H1 (cell line): ENCODE data around the gene FHIT.

Experiments used
- BCL11A ChIP-seq, 2 experiments: IDR thresholded peaks; one replicate each; pipeline ENCODE4 v1.6.1; 2011; ENCODE audit warnings: low read depth in 2 of 2, low read length in 2 of 2, mild to moderate bottlenecking in 2 of 2
- CTCF ChIP-seq, 3 experiments: IDR thresholded peaks; 1 replicate in 2 of 3; 2 replicates in 1 of 3; pipeline versions ENCODE4 v1.5.1 to v1.6.1; 2011; ENCODE audit warnings: low read length in 3 of 3, mild to moderate bottlenecking in 3 of 3, inconsistent platforms in 2 of 3, low read depth in 1 of 3, moderate library complexity in 1 of 3; ENCODE audit not compliant: insufficient read depth in 1 of 3; ENCODE audit errors: control extremely low read depth in 1 of 3
- TAF1 ChIP-seq: IDR thresholded peaks from 2 replicates; pipeline ENCODE4 v1.6.1; 2011; ENCODE audit warnings: mild to moderate bottlenecking, low read depth, low read length

GRCh38 chr3:60225848-60226247, 1025.4 kb downstream of the FHIT start:
- TF ChIP-seq BCL11A (IDR thresholded peaks at IDR 0.05; ENCODE audit: low read depth in 2 of 2, low read length in 2 of 2): no peak
- no peak for TF ChIP-seq CTCF (IDR thresholded peaks at IDR 0.05; ENCODE audit: control extremely low read depth in 1 of 3, insufficient read depth in 1 of 3, low read depth in 1 of 3, low read length in 3 of 3)
- TF ChIP-seq TAF1: no peak
